ENCODE measurements around the gene CALM3. TPM values are rescaled to one million over a fixed set of nuclear protein-coding genes. Genes with fewer than 3 reads are reported as not detected.

CALM3 gene
- total and polyA plus RNA-seq, 8 donors, result 178 to 478 (median 351) TPM

GRCh38 chr19:46585539-46585938 is 15.6 kb upstream of the CALM3 start:
- TF ChIP-seq, protein P1, sequence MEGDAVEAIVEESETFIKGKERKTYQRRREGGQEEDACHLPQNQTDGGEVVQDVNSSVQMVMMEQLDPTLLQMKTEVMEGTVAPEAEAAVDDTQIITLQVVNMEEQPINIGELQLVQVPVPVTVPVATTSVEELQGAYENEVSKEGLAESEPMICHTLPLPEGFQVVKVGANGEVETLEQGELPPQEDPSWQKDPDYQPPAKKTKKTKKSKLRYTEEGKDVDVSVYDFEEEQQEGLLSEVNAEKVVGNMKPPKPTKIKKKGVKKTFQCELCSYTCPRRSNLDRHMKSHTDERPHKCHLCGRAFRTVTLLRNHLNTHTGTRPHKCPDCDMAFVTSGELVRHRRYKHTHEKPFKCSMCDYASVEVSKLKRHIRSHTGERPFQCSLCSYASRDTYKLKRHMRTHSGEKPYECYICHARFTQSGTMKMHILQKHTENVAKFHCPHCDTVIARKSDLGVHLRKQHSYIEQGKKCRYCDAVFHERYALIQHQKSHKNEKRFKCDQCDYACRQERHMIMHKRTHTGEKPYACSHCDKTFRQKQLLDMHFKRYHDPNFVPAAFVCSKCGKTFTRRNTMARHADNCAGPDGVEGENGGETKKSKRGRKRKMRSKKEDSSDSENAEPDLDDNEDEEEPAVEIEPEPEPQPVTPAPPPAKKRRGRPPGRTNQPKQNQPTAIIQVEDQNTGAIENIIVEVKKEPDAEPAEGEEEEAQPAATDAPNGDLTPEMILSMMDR (IDR thresholded peaks at IDR 0.05), result no peak
- no peaks in the 10 kb centered on the region for H3K36me3 ChIP-seq
- no peaks in the 10 kb centered on the region for H3K4me1 ChIP-seq
- no peaks in the 10 kb centered on the region for H3K9me3 ChIP-seq
- H3K27ac ChIP-seq, result no peak overlapping the region
- H3K27me3 ChIP-seq, result no peaks in the 10 kb centered on the region
- no peak overlapping the region for H3K4me3 ChIP-seq
- intact Hi-C loops (cut with DNase I), result no loop called here
- no peak for DNase-seq
- ATAC-seq, result no peak

- Histone ChIP-seq H3K4me1 (no peaks in the 10 kb centered on the region), H3K36me3 (no peaks in the 10 kb centered on the region), H3K27ac (no peak overlapping the region), H3K4me3 (no peak overlapping the region), H3K27me3 (no peaks in the 10 kb centered on the region), H3K9me3 (no peaks in the 10 kb centered on the region)
- TF ChIP-seq, protein P1 (IDR thresholded peaks at IDR 0.05), result no peak
- intact Hi-C loops (cut with DNase I), result no loop called here
- ATAC-seq, result no peak
- no peak for DNase-seq
These were observed 14.8 kb upstream of the CALM3 start for GRCh38 chr19:46586294-46586693.

DNA sequence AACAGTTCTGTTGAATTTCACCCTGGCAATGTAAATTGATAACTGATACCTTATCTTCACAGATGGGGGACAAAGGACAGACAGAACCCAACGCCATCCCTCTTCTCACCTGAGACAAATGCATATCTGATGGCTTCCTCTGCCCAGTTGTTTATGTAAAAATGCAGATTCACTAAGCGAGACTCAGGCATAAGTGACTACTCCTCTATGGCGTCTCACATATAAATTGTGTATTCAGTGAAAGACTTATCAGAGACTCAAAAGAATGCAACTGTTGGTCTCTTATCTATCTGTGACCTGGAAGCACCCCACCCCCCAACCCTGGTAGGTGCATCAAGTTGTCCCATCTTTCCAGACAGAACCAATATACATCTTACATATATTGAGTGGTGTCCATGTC is 13.3 kb upstream of the CALM3 start:
- peaks cover 0 to 4% of the 10 kb centered on the region in 2 donors for H3K4me1 ChIP-seq
- intact Hi-C loops (cut with DNase I), result no loop called here
- ATAC-seq (no peak), DNase-seq (no peak)
- H3K27me3 ChIP-seq, result no peaks in the 10 kb centered on the region
- no peaks in the 10 kb centered on the region for H3K9me3 ChIP-seq
- no peak overlapping the region for H3K4me3 ChIP-seq
- TF ChIP-seq, protein P1 (IDR thresholded peaks at IDR 0.05), result no peak
- no peak overlapping the region for H3K27ac ChIP-seq
- H3K36me3 ChIP-seq, result no peaks in the 10 kb centered on the region

- ATAC-seq (no peak), DNase-seq (no peak)
- no peak overlapping the region for H3K4me3 ChIP-seq
- H3K27ac ChIP-seq, result no peak overlapping the region
- intact Hi-C loops (cut with DNase I), result no loop called here
- H3K27me3 ChIP-seq, result no peaks in the 10 kb centered on the region
- TF ChIP-seq, protein P1 (IDR thresholded peaks at IDR 0.05), result no peak
- peaks cover 0 to 4% of the 10 kb centered on the region in 2 donors for H3K4me1 ChIP-seq
- no peaks in the 10 kb centered on the region for H3K36me3 ChIP-seq
- H3K9me3 ChIP-seq, result no peaks in the 10 kb centered on the region
These were observed 9.9 kb upstream of the CALM3 start for GRCh38 chr19:46591254-46591653.

DNA sequence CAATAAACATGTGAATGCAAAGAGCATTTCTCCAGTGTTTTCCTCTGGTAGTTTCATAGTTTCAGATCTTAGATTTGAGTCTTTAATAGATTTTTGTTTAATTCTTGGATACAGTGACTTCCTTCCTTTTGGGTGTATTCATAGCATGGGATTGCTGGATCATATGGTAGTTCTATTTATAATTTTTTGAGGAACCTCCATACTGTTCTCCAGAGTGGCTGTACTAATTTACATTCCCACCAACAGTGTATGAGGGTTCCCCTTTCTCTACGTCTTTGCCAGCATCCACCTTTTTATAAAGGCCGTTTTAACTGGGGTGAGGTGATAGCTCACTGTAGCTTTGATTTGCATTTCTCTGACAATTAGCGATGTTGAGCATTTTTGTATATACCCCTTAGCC is 9.3 kb upstream of the CALM3 start:
- Histone ChIP-seq H3K9me3 (no peaks in the 10 kb centered on the region), H3K4me3 (no peak overlapping the region), H3K36me3 (no peaks in the 10 kb centered on the region), H3K4me1 (peaks cover 0 to 4% of the 10 kb centered on the region in 2 donors), H3K27me3 (no peaks in the 10 kb centered on the region), H3K27ac (no peak overlapping the region)
- ATAC-seq, result no peak
- TF ChIP-seq, protein P1 (IDR thresholded peaks at IDR 0.05), result no peak
- no peak for DNase-seq
- intact Hi-C loops (cut with DNase I), result no loop called here

Data from left lung (tissue), 10 donors.